Frontal cortex (tissue), 4 donors: ENCODE measurements around the gene EMILIN2. TPM values are rescaled to one million over a fixed set of nuclear protein-coding genes. Genes with fewer than 3 reads are reported as not detected.

Source experiments
- DNase-seq, 2 donors: peaks; one replicate each; pipeline ENCODE4 v3.0.0; 2012; ENCODE audit warnings: low spot score in 2 of 2
- FAIRE-seq: peaks from 2 replicates; lab custom pipeline; 2012; peaks lifted over from hg19 to GRCh38; lab: Jason Lieb, UNC
- total RNA-seq: library from RNA; depleted of rRNA; stranded (reverse); fragments of >200 nt; gene quantifications from one replicate; pipeline ENCODE4 v1.2.3, GENCODE V29; 2014
- donor health status: control.
- donor health status: control.
- donor health status: control.

EMILIN2 gene
- total RNA-seq, 1 donor from 2014 or later = 1.6 TPM

DNA sequence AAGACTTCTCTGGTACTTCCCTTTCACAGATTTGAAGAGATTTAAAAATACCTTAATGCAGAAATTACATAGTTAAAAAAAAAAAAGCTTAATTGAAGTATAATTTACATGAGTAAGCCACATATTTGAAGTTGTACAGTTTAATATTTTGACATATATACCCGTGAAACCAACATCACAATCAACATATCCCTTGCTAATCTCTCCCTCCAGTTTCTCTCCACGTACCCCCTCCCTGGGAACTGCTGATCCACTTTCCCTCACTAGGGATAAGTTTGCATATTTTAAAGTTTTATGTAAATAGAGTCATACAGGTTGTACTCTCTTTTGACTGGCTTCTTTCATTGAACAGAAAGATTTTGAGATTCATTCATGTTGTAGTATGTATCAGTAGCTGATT lies 22.4 kb downstream of the EMILIN2 start:
- no peak for DNase-seq
- no peak for FAIRE-seq

DNA sequence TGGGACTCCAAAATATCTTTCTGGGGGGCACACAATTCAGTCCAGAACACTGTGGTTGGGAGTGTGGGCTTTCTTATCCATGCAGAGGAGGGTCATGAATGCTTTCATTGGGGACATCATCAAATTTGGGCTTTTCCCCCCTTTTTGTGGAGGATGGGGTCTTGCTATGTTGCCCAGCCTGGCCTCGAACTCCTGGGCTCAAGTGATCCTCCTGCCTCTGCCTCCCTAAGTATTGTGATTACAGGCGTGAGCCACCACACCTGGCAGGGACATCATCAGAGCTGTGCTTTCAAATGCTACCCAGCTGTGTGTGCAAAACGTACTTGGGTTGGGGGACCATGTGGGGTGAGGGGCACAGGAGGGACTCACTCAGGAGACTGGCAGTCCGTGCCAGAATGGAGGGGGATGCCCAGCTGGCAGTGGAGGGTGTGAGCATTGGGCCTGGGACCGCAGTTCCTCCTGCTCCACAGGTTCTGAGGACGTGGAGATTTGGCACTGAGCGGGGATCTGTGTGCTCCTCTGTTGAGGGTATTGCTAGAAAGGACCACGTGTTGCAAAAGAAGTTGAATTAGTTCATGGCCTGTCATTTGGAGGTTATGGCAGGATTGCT lies 24.4 kb downstream of the EMILIN2 start:
- DNase-seq (no peak), FAIRE-seq (no peak)

DNA sequence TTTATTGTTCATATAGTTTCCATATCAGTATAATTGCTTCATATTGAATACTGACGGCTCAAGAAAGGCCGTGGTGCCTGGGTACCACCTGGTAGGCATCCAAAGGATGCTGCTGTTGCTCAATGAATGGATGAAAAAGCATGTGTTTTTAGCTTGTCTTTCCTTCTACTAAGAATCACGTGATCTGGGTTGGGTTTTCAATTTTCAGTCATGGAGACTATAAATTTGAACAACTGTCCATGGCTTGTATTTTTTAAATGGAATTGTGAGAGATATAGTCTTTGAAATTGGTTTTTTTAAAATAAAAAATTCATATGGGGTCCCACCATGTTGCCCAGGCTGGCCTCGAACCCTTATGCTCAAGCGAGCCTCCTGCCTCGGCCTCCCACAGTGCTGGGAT lies 25.3 kb downstream of the EMILIN2 start:
- DNase-seq (no peak), FAIRE-seq (no peak)

DNA sequence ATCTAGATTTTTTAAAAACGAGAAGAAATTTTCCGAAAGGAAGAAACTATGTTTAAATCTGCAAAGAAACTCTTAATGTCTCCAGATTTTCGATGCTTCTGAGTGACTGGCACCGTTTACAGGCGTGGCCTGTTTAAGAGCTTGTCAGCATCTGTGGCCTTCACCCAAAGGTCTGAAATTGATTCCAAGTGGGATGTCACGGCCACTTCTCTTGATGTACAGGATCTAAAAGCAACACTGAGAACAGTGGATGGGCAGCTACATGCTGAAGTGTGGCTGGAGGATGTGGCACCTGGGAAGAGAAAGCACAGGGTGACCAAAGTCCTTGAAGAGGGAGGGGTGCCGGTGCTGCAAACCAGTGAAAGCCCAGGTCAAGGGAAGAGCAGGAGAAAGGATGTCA lies 28.0 kb downstream of the EMILIN2 start:
- DNase-seq (no peak), FAIRE-seq (no peak)

DNA sequence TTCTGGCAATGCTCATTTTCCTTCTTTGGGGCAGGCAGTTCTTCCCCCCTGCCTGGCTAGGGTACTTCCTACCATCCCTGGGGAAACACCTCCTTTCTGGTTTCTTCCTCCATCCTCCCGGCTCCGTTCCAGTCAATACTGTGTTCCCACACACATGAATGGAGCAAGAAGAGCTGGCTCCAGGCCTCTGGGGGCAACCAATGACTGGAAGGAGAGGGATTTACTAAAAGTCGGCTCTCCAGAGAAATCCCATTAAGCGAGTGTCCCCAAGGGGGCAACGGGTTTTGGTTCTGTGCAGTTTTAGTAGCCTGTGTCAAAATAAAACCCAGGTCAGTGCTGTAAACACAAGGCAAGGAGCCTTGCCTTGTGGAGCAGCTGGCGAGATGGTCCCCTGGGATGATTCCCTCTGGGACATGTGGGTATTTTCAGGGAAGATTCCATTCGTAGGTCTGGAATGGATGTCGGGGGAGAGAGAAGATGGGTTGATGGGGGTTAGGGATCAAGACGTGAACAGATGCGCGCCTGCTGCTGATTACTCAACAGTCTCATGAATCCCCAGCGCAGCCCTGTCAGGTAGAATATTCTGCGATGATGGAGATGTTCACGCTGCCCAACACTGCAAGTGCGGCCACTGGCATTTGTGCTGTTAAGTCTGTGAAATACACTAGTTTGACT lies 32.0 kb downstream of the EMILIN2 start:
- no peak for DNase-seq
- FAIRE-seq = no peak

DNA sequence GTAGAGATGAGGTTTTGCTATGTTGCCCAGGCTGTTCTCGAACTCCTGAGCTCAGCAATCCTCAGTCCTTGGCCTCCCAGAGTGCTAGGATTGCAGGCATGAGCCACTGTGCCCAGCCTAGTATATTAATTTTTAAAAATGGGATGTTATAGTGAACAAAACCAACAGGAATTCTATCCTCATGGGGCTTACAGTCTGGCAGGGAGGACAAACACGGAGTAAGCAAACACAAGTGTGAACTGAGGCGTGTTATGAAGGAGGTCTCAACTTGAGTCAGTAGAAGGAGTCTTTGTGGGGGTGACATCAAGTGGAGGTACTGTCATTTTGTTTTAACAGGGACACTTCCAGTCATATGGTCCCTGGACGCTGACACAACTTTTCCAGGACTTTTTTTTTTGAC lies 33.1 kb downstream of the EMILIN2 start:
- DNase-seq (no peak), FAIRE-seq (no peak)

DNA sequence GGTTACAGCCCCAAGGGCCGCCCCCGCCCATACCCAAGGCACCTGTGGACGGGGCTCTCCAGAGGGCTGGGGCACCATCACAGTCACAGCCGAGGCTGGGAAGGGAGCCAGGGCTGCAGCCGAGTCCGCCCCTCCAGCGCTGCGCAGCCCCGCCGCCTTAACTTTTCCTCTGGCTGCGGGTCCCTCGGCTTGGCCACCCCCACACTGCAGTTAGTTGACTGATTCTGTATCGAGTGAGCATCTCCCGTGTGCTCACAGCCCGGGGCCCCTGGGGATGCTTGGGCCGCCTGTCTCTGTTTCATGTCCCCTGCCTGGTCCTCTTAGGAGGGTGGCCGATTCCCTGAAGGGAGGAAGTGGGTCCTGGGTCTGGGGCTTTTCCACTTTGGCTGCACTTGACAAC lies 33.7 kb downstream of the EMILIN2 start:
- FAIRE-seq (no peak), DNase-seq (no peak)

DNA sequence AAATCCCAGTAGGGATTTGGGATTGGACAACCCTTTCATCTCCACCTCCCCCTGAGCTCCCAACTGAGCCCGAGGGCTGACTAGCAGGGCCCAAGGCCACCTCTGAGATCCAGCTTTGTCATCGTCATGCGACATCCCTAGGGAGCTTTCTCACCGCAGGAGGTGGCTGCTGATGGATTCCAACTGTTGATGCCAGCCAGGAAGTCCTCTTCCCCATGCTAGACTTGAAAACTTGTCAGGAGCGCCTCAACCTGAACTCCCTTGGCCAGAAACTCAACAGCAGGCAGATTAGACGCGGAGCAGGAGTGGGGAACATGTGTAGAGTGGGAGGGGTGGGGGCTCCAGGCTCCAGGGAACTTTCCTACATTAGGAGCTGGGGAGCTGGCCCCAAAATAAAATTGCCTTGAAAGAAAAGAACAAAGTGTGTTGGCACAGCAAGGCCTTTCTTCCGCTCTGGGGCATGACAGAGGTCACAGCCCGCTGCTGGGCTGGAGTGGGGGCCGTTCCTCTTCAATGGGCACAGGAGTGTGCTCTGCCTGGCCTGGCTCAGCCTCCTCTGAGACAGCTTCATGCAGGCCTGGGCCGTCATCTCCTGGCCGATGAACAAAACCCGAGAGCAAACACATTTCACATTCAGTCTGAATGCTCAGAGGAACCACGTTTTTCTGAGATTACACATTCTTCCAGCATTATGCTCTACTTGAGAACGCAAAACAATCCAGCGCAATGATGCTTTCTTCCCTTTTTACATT lies 34.5 kb downstream of the EMILIN2 start:
- no peak for FAIRE-seq

DNA sequence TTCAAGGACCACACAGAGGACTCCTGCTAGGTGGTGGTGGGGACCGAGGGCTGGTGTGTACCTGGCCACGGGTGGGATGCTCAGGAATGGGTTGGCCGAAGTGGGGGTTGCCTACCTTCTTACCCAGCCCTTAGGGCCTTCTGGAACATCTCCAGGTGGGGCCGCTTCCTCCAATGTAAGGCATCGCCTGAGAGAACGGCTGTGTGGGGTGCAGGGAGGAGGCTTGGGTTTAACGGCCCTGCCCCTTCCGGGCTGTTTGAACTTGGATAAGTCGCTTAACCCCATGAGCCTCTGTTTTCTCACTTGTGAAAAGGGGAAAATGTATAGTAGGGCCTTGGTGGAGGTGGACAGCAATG lies 35.0 kb downstream of the EMILIN2 start:
- DNase-seq (no peak), FAIRE-seq (no peak)

More for the DNA sequence above, 34.5 kb downstream of the EMILIN2 start:
- DNase-seq = no peak

DNA sequence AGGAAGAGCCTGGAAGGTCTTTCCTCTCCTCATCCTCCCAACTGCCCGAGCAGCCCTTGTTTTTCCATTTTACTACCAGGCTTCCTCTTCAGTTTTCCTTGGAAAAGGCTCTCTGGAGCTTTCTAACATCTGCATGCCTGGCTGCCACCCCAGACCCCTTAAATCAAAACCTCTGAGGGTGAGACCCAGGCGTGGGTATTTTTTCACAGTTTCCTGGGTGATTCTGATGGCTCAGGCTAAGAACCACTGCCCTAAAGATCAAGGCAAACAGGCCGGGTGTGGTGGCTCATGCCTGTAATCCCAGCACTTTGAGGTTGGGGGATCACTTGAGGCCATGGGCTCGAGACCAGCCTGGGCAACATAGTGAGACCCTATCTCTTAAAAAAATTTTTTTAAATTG lies 35.4 kb downstream of the EMILIN2 start:
- FAIRE-seq (no peak), DNase-seq (no peak)

DNA sequence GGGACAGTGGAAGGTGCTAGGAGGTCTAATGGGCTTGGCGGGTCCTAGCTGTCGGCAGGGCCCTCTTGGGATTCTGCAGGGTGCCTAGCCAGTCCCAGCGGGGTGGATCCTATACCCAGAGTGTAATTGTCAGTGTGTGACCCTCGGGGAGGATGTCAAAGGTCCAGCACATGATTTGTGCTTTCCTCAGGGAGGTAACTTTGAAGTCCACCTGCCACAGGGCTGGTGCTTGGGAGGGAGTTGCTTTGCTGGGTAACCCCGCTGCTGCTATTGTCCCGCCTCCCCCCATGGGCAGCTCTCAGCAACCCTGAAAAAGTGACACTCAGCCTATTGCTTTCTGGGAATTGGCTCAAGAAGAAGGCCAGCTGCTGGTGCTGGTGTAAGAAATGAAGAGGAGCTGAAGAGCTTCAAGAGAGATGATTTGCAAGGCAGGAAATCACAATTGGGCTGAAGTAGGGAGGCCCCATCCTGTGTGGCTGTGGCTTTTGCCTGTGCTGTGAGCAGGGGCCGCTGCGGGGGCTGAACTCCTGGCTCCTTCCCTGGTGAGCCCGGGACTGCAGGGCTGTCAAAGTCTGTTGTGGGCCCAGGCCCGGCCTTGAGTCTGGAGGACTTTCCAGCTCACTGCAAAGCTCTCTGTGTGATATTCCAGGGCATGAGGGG lies 36.4 kb downstream of the EMILIN2 start:
- FAIRE-seq (no peak), DNase-seq (no peak)

DNA sequence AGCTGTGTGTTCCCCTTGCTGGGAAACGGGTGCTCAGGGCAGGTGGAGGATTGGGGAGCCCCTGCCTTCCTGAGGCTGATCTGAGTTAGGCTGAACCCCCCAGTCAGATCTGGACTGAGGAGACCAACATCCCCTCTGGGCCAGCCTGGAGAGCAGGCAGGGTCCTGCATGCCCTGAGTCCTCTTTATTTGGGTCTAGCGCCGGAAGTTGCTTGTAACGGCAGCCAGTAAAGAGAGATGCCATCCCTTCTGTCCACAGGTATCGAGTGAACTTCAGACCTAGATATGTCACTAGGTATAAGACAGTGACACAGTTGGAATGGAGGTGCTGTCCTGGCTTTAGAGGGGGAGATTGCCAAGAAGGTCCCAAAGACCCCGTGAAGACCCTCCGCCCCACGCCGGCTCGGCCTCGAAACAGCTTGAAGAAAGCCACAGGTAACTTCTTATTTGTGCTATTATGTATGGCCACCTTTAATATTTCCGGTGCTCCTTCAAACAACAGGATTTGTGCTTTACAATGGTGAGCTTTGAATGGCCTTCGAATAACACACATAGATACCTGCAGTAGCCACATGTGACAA lies 38.0 kb downstream of the EMILIN2 start:
- no peak for DNase-seq
- no peak for FAIRE-seq

DNA sequence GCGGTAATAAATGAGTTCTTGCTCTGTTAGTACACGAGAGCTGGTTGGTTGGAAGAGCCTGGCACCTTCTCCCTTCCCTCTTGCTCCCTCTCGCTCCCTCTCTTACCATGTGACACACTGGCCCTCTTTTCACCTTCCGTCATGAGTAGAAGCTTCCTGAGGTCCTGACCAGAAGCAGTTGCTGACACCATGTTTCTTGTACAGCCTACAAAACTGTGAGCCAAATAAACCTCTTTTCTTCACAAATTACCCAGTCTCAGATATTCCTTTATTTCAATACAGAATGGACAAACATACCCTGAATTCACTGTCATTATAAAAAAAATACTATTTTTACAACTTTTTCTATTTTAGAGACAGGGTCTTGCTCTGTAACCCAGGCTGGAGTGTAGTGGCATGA lies 40.7 kb downstream of the EMILIN2 start:
- DNase-seq (no peak), FAIRE-seq (no peak)

DNA sequence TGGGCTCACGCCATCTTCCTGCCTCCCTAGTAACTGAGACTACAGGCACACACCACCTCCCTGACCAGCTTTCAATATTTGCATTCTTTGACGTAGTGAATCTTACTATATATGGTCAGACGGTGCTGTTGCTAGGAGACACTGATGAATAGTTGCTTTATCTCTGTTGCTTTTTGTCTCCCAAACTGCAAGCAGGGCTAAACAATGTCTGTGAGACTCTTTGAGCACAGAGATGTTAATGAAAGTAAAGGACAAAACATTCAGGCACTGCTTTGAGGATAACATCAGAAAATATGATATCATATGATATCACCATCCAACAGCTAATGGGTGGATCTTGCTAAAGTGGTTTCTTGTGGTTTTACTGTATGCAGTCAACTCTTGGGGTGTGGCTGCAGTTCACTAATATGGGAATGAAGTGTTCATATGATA lies 43.0 kb downstream of the EMILIN2 start:
- no peak for DNase-seq
- FAIRE-seq = no peak

DNA sequence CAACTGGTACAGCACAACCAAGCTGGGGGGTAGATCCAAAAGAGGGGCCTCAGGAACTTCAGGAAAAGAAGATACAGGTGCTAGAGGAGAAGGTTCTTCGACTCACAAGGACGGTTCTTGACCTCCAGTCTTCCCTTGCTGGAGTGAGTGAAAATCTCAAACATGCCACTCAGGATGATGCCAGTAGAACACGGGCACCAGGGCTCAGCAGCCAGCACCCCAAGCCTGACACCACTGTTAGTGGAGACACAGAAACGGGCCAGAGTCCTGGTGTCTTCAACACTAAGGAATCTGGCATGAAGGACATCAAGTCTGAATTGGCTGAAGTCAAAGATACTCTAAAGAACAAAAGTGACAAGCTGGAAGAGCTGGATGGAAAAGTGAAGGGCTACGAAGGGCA lies 43.8 kb downstream of the EMILIN2 start:
- no peak for DNase-seq
- no peak for FAIRE-seq

DNA sequence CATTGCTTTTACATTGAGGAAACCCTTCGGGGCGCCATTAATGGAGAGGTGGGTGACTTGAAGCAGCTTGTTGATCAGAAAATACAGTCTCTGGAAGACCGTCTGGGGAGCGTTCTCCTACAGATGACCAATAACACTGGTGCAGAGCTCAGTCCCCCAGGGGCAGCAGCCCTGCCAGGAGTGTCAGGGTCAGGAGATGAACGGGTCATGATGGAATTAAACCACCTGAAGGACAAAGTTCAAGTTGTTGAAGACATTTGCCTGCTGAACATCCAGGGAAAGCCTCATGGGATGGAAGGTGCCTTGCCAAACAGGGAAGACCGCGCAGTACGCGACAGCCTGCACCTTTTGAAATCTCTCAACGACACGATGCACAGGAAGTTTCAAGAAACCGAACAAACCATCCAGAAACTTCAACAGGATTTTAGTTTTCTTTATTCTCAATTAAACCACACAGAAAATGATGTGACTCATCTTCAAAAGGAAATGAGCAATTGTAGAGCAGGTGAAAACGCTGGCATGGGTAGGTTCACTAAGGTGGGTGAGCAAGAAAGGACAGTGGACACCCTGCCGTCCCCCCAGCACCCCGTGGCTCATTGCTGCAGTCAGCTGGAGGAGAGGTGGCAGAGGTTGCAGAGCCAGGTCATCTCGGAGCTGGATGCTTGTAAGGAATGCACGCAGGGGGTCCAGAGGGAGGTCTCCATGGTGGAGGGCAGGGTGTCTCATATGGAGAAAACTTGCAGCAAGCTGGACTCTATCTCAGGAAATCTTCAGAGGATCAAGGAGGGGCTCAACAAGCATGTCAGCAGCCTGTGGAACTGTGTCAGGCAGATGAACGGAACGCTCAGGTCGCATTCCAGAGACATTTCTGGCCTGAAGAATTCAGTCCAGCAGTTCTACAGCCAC lies 45.0 kb downstream of the EMILIN2 start:
- DNase-seq (no peak), FAIRE-seq (no peak)

DNA sequence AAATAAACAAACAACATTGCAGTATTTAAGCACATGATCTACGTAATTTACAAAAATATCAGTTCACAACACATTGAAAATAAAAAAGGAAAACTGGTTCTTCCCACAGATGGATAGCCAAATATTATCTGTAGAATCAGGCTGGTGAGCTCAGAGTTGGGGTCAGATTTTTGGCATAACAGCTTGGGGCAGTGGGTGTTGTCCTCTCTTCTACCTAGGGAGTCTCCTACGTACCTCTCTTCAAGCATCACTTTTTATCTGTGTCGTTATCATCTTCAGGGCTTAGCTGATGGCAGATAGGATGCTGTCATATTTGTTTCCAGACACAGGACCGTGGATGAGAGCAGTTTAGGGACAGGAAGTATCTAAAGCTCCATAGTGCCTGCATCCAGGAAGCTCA lies 46.2 kb downstream of the EMILIN2 start:
- FAIRE-seq (no peak), DNase-seq (no peak)

DNA sequence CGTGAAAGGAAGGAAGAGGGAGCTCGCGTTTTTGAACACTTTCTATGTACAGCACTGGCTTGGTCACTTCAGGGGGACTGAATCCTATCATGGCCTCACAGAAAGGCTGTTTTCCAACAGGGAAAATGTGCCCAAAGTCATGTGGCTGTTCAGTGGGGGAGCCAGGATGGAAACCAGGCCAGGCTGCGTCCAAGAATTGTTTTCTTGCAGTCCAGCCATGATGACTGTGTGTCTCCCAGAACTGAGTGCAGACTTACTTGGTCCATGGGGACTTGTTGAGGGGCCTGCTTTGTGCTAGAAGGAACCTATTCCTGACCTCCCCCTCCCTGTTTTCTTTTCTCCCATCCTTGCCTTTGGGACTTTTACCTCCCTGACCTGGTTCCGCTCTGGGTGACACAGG lies 46.9 kb downstream of the EMILIN2 start:
- no peak for DNase-seq
- FAIRE-seq = no peak

DNA sequence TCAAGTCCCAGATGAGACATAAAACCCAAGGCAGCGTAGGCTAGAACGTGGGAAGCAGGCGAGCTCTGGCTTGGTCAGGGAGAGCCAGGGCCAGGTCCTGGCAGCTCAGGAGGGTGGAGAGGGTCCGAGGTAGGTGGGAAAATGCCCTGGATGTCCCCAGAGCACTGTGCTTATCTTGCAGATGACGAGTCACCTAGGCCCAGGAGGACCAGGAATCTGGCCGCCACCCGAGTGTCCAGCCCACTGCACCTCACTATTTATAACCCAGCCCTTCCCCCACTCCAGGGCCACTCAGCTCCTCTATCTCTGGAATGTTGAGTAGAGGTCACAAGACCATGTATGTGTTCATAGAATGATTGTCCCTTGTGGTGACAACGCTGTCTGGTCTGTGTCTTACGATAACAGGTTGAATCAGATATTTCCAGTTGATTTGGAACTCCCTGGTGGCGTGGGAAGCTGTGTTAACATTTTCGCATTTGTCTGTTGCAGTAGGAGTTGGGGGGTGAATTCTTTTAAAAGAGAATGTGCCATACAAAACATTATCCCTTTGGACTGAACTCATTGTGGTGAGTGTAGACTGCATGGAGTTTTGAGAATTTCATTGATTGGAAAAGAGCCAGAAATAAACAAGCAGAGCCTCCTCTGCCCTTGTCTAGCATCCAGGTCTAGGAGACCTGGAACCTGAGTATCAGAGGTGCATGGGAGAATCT lies 47.5 kb downstream of the EMILIN2 start:
- FAIRE-seq (no peak), DNase-seq (no peak)
